ENCODE measurements around the gene FAIM2. TPM values are rescaled to one million over a fixed set of nuclear protein-coding genes. Genes with fewer than 3 reads are reported as not detected.

Gene FAIM2
- total RNA-seq, 1 donor from 2014 or later, result not detected

DNA sequence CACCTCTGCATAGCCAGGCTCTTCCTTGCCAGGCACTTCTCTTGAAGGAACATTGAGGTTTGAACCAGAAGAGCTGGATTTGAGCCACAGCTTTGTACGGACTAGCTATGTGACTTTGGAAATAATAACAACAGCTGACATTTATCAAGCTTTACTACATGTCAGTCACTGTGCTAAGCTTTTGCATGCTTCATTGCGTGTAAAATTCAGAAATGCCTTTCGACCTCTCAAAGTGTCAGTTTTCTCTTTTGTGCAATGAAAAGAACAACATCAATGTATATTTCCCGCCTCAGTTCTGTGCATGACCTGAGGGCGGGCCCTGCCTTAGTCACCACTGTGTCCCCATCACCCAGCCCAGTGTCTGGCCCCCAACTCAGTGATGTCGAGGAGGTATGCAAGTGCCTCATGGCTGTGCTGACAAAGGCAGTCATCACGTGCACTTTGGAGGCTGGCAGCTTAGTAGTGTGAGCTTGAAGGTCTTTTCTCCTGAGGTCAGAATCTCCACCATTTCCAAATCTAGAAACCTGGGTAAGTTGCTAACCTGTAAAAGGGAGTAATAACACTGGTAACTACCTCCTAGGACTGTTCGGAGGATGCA lies 28.9 kb upstream of the FAIM2 start:
- TF ChIP-seq CTCF (IDR thresholded peaks at IDR 0.05), result no peak
- ATAC-seq (ENCODE audit: low read depth) (no peak), DNase-seq (no peak)
- no peaks in the 10 kb centered on the region for H3K9me3 Mint-ChIP-seq
- no peak overlapping the region for H3K27ac Mint-ChIP-seq
- no peak overlapping the region for H3K4me3 Mint-ChIP-seq
- ChIA-PET CTCF (interaction anchor here (0.6 to 2.4 kb wide), 2 partner anchors 13 to 301 kb away, joined by 3 to 8 read pairs; no protein-coding TSS in a partner anchor), POLR2A (no interaction called here)
- peaks cover 21% of the 10 kb centered on the region for H3K27me3 Mint-ChIP-seq
- no peaks in the 10 kb centered on the region for H3K36me3 Mint-ChIP-seq (ENCODE audit: low read depth)
- no peaks in the 10 kb centered on the region for H3K4me1 Mint-ChIP-seq
- intact Hi-C loops (cut with micrococcal nuclease), result no loop called here

DNA sequence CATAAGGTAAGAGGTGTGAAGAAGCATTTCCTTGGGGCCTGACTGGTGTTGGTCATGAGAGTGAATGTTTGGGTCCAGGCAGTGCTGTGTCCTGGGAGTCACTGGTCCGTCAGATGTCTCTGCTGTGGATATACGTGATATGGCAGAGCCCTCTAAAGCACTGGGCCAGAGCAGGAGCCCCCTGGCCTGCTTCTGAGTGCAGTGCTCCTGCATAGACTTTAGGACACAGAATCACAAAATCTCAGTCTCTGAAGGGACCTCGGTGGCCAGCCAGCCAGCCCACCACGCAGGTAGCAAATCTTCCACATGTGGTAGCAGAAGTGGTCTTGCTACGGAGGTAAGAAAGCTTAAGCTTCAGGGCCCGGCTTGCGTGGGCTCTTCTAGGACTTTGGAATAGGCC lies 28.3 kb upstream of the FAIM2 start:
- H3K36me3 Mint-ChIP-seq (ENCODE audit: low read depth), result no peaks in the 10 kb centered on the region
- POLR2A ChIA-PET, result no interaction called here

GRCh38 chr12:49930515-49931288 lies 27.0 kb upstream of the FAIM2 start:
- no peaks in the 10 kb centered on the region for H3K9me3 Mint-ChIP-seq
- H3K27me3 Mint-ChIP-seq, result peaks cover 19% of the 10 kb centered on the region
- DNase-seq, result no peak
- POLR2A ChIA-PET, result no interaction called here
- TF ChIP-seq CTCF (IDR thresholded peaks at IDR 0.05), result no peak
- no peaks in the 10 kb centered on the region for H3K36me3 Mint-ChIP-seq (ENCODE audit: low read depth)
- no peak overlapping the region for H3K4me3 Mint-ChIP-seq
- no peak overlapping the region for H3K27ac Mint-ChIP-seq
- ATAC-seq (ENCODE audit: low read depth), result no peak
- intact Hi-C loops (cut with micrococcal nuclease), result no loop called here
- CTCF ChIA-PET, result no interaction called here
- H3K4me1 Mint-ChIP-seq, result no peaks in the 10 kb centered on the region

More for the DNA sequence above, 28.3 kb upstream of the FAIM2 start:
- no peak for DNase-seq
- TF ChIP-seq CTCF (IDR thresholded peaks at IDR 0.05), result no peak
- CTCF ChIA-PET, result interaction anchor here (0.6 to 2.4 kb wide), 2 partner anchors 13 to 301 kb away, joined by 3 to 8 read pairs; no protein-coding TSS in a partner anchor
- no peak for ATAC-seq (ENCODE audit: low read depth)
- intact Hi-C loops (cut with micrococcal nuclease), result no loop called here
- no peaks in the 10 kb centered on the region for H3K4me1 Mint-ChIP-seq
- H3K9me3 Mint-ChIP-seq, result no peaks in the 10 kb centered on the region
- H3K27me3 Mint-ChIP-seq, result peaks cover 21% of the 10 kb centered on the region
- H3K27ac Mint-ChIP-seq, result no peak overlapping the region
- no peak overlapping the region for H3K4me3 Mint-ChIP-seq

DNA sequence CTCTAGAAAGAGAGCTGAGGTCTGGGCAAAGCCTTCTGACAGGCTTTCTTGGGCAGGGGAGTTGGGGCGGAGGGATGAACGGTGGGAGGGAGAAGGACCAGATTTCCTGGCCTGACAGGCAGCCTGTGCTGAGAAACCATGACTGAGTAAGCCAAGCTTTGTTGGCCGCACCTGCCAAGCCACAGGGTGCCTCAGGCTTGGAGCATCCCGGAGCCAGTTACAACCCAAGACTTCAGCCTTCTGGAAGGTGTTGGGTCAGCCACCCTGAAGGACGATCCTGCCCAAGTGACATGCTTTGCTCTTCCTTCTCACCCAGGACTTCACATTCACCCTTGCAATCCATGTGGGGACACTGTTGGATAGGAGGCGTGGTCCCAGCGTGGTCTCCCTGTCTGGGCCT lies 25.9 kb upstream of the FAIM2 start:
- Mint-ChIP-seq H3K36me3 (ENCODE audit: low read depth) (no peaks in the 10 kb centered on the region), H3K27me3 (peaks cover 11% of the 10 kb centered on the region), H3K9me3 (no peaks in the 10 kb centered on the region), H3K4me3 (no peak overlapping the region), H3K27ac (no peak overlapping the region), H3K4me1 (no peaks in the 10 kb centered on the region)
- no peak for TF ChIP-seq CTCF (IDR thresholded peaks at IDR 0.05)
- POLR2A ChIA-PET, result no interaction called here
- intact Hi-C loops (cut with micrococcal nuclease), result no loop called here
- ATAC-seq (ENCODE audit: low read depth) (no peak), DNase-seq (no peak)
- CTCF ChIA-PET, result no interaction called here

- ChIA-PET CTCF (interaction anchor here (0.9 kb wide), 1 partner anchor 17 kb away, joined by 4 read pairs; no protein-coding TSS in a partner anchor), POLR2A (no interaction called here)
- H3K27me3 Mint-ChIP-seq, result peaks cover 7% of the 10 kb centered on the region
- no peak overlapping the region for H3K27ac Mint-ChIP-seq
- no peak for ATAC-seq (ENCODE audit: low read depth)
- H3K36me3 Mint-ChIP-seq (ENCODE audit: low read depth), result no peaks in the 10 kb centered on the region
- H3K9me3 Mint-ChIP-seq, result no peaks in the 10 kb centered on the region
- no peaks in the 10 kb centered on the region for H3K4me1 Mint-ChIP-seq
- no peak for DNase-seq
- intact Hi-C loops (cut with micrococcal nuclease), result no loop called here
- no peak for TF ChIP-seq CTCF (IDR thresholded peaks at IDR 0.05)
- H3K4me3 Mint-ChIP-seq, result no peak overlapping the region
These were observed 24.8 kb upstream of the FAIM2 start for GRCh38 chr12:49928471-49928870.
